ENCODE measurements around the gene SH3GL3. TPM values are rescaled to one million over a fixed set of nuclear protein-coding genes. Genes with fewer than 3 reads are reported as not detected.

Gene SH3GL3
- total RNA-seq, 4 donors from 2014 or later: not detected

DNA sequence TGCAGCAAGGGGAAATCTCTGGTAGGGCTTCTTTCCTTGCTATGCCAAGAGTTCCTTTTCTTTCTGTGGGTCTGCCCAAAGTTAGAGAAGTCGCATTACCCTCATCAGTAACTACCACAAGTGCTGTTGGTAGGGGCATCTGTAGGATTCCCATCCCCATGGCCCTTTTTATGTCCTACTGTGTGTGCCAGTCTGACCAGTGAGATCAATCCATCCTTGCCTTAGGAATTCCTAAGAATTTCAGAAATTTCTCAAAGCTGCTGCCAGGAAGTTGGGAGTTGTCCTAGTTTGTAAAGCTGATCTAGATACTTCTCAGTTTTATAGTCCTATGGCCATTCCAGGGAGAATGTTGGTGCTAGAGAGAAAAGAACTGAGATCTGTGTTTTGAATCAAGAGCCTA is 36.5 kb downstream of the SH3GL3 start:
- no peak overlapping the region for H3K27ac ChIP-seq
- H3K9me3 ChIP-seq: no peaks in the 10 kb centered on the region
- no peaks in the 10 kb centered on the region for H3K4me1 ChIP-seq
- H3K4me3 ChIP-seq: no peak overlapping the region
- H3K27me3 ChIP-seq: no peaks in the 10 kb centered on the region
- TF ChIP-seq CTCF (IDR thresholded peaks at IDR 0.05) (no peak), POLR2A (IDR thresholded peaks at IDR 0.05) (no peak)
- no peaks in the 10 kb centered on the region for H3K36me3 ChIP-seq
- no peak for DNase-seq

DNA sequence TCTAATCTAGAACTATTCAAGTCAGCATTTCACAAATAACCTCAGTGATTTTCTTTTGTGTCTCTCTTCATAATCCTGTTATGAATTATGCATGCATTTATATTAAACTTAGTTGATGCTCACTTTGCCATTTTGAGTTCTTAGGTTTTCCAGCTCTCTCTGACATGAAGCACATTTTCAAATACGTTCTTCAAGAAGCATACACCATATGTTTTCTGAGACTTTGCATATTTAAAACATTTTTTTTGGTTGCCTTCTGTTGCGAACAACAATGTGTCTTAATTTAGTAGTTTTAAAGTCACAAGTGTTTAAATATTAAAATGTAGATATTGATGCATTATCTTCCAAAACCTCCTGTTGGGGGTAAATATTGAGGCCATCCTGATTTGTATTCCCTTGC is 37.5 kb downstream of the SH3GL3 start:
- no peak overlapping the region for H3K27ac ChIP-seq
- no peak overlapping the region for H3K4me3 ChIP-seq
- TF ChIP-seq POLR2A (IDR thresholded peaks at IDR 0.05): no peak
- TF ChIP-seq CTCF (IDR thresholded peaks at IDR 0.05): no peak
- H3K9me3 ChIP-seq: no peaks in the 10 kb centered on the region
- H3K36me3 ChIP-seq: no peaks in the 10 kb centered on the region
- no peaks in the 10 kb centered on the region for H3K4me1 ChIP-seq
- DNase-seq: no peak
- H3K27me3 ChIP-seq: no peaks in the 10 kb centered on the region

GRCh38 chr15:83486363-83486762 is 39.2 kb downstream of the SH3GL3 start:
- Histone ChIP-seq H3K4me3 (no peak overlapping the region), H3K27ac (no peak overlapping the region), H3K9me3 (no peaks in the 10 kb centered on the region), H3K4me1 (no peaks in the 10 kb centered on the region), H3K36me3 (no peaks in the 10 kb centered on the region), H3K27me3 (no peaks in the 10 kb centered on the region)
- TF ChIP-seq POLR2A (IDR thresholded peaks at IDR 0.05): no peak
- no peak for DNase-seq

DNA sequence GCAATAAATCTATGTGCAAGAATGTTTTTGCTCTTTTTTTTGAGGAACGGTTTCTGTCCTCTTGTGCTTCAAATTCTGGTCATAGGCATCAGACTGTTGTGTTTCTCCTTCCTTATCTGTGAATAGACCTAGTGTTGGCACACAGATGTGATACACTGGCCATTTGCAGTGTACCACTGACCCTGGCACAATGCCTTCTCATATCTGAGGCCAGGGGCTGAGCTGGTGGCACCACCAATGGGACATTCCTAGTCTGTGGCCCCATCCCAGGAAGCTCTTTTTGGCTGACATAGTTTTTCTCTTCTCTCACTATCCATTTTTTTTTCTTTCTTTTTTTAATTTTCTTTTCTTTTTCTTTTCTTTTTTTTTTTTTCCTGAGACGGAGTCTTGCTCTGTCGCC is 40.4 kb downstream of the SH3GL3 start:
- TF ChIP-seq CTCF (IDR thresholded peaks at IDR 0.05) (no peak), POLR2A (IDR thresholded peaks at IDR 0.05) (no peak)
- DNase-seq: no peak
- Histone ChIP-seq H3K36me3 (no peaks in the 10 kb centered on the region), H3K4me3 (no peak overlapping the region), H3K27ac (no peak overlapping the region), H3K9me3 (no peaks in the 10 kb centered on the region), H3K4me1 (no peaks in the 10 kb centered on the region), H3K27me3 (no peaks in the 10 kb centered on the region)

DNA sequence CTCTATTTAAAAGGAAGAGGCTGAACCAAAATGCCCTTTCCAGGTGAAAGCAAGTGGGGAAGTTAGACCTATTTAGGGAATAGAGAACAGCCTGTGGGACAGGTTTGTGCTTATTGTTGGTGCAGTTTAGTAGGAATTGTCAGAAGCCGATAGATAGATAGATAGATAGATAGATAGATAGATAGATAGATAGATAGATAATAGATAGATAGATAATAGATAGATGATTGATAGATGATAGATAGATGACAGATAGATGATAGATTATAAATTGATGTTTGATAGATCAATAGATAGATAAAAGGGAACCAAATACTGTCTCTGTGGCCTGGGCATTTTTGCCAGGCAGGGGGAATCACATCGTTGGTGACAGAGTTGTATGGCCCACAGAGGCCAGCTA is 42.5 kb downstream of the SH3GL3 start:
- H3K9me3 ChIP-seq: no peaks in the 10 kb centered on the region
- TF ChIP-seq CTCF (IDR thresholded peaks at IDR 0.05) (no peak), POLR2A (IDR thresholded peaks at IDR 0.05) (no peak)
- no peaks in the 10 kb centered on the region for H3K27me3 ChIP-seq
- no peaks in the 10 kb centered on the region for H3K36me3 ChIP-seq
- H3K4me1 ChIP-seq: no peaks in the 10 kb centered on the region
- DNase-seq: no peak
- H3K4me3 ChIP-seq: no peak overlapping the region
- H3K27ac ChIP-seq: no peak overlapping the region

GRCh38 chr15:83491486-83491885 is 44.3 kb downstream of the SH3GL3 start:
- no peak overlapping the region for H3K27ac ChIP-seq
- no peak for TF ChIP-seq POLR2A (IDR thresholded peaks at IDR 0.05)
- no peak for TF ChIP-seq CTCF (IDR thresholded peaks at IDR 0.05)
- H3K9me3 ChIP-seq: no peaks in the 10 kb centered on the region
- H3K36me3 ChIP-seq: no peaks in the 10 kb centered on the region
- no peak overlapping the region for H3K4me3 ChIP-seq
- H3K4me1 ChIP-seq: no peaks in the 10 kb centered on the region
- H3K27me3 ChIP-seq: no peaks in the 10 kb centered on the region
- no peak for DNase-seq

Measured in Peyer's patch (tissue), 4 donors.